ENCODE measurements around the gene ADAMTSL4. TPM values are rescaled to one million over a fixed set of nuclear protein-coding genes. Genes with fewer than 3 reads are reported as not detected.
A peak's percentile ranks its signal among the peaks of the same experiment; 100 is the strongest.

Gene ADAMTSL4
- total RNA-seq, 2 donors from 2014 or later, result 0.48 to 1.0 TPM

DNA sequence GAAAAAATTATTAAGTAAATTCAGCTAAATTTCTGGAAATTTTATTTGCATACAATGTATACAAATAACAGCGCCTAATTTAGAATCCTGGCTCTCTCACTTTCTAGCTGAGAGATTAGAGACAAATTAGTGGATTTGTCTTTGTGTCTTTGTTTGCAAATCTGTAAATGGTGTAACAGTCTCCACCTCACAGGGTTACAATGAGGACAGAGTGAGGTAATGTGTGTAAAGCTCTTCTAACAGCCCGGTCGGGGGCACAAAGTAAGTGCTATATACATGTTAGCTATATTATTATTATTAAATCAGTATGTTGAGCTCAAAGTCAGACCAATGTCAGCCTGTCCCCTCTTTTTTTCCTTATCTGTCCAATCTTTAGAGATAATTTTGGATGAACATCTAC is 5.0 kb upstream of the ADAMTSL4 start:
- Mint-ChIP-seq H3K27me3 (peaks cover 5 to 9% of the 10 kb centered on the region in 2 donors), H3K27ac (no peak overlapping the region), H3K4me3 (no peak overlapping the region), H3K9me3 (no peaks in the 10 kb centered on the region), H3K36me3 (no peaks in the 10 kb centered on the region), H3K4me1 (ENCODE audit: low read depth in 2 of 2) (peaks cover 5 to 6% of the 10 kb centered on the region in 2 donors)
- ATAC-seq (no peak), DNase-seq (ENCODE audit: low spot score) (peak; percentile 13)

DNA sequence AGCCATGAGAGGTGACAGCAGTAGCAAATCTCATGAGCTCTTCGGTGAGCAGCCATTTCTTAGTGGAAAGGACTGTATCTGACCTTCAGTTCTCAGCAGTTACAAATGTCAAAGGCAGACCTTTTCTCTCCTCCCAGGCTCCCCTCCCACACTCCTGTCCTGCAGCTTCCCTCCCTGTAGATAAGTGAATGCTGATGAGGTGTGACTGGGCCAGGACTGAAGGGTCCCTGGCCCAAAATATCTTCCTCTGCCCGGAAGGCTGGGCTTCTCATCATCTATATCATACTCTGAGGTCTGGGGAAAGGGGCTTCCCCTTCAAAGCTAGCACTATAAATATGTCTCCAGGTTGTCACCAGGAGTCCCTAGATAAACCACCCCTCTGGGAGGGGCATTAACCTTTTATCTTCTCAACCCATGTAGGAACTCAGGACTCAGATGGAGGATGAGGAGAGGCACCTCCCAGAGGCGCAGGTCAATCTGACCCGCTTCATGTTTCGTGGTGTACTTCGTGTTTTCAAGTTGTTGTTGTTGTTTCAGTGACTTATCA is 3.6 kb upstream of the ADAMTSL4 start:
- Mint-ChIP-seq H3K27ac (no peak overlapping the region), H3K27me3 (peaks cover 5 to 13% of the 10 kb centered on the region in 2 donors), H3K36me3 (no peaks in the 10 kb centered on the region), H3K9me3 (no peaks in the 10 kb centered on the region), H3K4me1 (ENCODE audit: low read depth in 2 of 2) (peaks cover 9% of the 10 kb centered on the region in 2 donors), H3K4me3 (no peak overlapping the region)
- ATAC-seq (no peak), DNase-seq (ENCODE audit: low spot score) (no peak)

DNA sequence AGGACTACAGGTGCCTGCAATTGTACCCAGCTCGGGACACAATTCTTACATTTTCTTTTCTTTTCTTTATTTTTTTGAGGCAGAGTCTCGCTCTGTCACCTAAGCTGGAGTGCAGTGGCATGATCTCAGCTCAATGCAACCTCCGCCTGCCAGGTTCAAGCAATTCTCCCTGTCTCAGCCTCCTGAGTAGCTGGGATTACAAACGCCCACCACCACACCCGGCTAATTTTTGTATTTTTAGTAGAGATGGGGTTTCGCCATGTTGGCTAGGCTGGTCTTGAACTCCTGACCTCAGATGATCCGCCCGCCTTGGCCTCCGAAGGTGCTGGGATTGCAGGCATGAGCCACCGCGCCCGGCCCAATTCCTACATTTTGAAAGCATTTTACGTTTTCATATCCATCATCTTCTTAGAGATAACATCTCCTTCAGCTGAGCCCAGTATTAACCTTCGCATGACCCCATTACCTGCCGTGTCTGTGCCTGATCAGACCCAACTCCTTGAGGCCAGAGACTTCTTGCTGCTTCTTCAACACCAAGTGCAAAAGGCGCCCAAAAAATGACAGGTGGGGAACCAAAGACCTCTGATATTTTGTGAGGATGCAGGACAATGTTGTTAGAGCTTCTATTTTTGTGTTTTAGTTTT is 2.8 kb upstream of the ADAMTSL4 start:
- Mint-ChIP-seq H3K27me3 (peaks cover 5 to 17% of the 10 kb centered on the region in 2 donors), H3K27ac (no peak overlapping the region), H3K9me3 (no peaks in the 10 kb centered on the region), H3K36me3 (no peaks in the 10 kb centered on the region), H3K4me1 (ENCODE audit: low read depth in 2 of 2) (peaks cover 13 to 15% of the 10 kb centered on the region in 2 donors), H3K4me3 (no peak overlapping the region)
- no peak for ATAC-seq
- peak; percentile 2 for DNase-seq (ENCODE audit: low spot score)

GRCh38 chr1:150548324-150548631 is 930 bp upstream of the ADAMTSL4 start:
- Mint-ChIP-seq H3K4me1 (ENCODE audit: low read depth in 2 of 2) (peaks cover 23 to 24% of the 10 kb centered on the region in 2 donors), H3K36me3 (no peaks in the 10 kb centered on the region), H3K9me3 (no peaks in the 10 kb centered on the region), H3K27ac (no peak overlapping the region), H3K4me3 (peak overlapping the region; percentile 87), H3K27me3 (peaks cover 5 to 17% of the 10 kb centered on the region in 2 donors)
- ATAC-seq, result no peak
- DNase-seq (ENCODE audit: low spot score), result no peak

DNA sequence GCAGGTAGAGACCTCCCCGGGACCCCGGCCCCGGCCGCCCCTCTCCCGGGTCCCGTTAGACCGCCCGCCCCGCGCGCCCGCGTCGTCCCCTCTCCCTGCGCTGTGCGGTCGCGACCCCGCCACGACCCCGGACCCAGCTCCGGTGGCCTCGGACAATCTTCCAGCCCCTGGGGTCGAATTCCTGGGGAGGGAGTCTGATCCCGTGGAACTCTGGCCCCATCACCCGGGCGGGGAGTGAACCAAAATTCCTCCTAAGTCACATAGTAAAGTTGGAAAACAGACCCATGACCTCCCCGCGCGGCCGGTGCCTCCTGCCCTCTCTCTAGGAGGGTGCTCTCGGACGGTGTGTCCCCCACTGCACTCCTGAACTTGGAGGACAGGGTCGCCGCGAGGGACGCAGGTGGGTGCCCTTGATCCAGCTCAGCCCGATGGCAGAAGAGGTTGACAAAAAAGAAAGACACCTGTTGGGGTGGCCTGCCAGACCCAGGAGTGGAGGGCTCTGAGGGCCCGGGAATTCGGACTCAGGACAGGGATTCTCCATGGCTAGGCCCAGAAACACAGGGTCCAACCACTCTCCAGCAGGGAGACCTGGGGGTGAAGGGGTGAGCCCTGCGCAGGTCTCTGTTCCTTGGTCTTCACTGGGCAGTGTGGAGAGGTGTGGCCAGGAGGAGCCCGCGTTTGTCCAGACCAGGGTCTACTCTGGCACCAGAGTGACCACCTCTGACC is 451 bp downstream of the ADAMTSL4 start:
- ATAC-seq (no peak), DNase-seq (ENCODE audit: low spot score) (peak; percentile 56)
- Mint-ChIP-seq H3K4me3 (peak overlapping the region; percentile 81), H3K4me1 (ENCODE audit: low read depth in 2 of 2) (peaks cover 23 to 24% of the 10 kb centered on the region in 2 donors), H3K27me3 (peaks cover 0 to 13% of the 10 kb centered on the region in 2 donors), H3K9me3 (no peaks in the 10 kb centered on the region), H3K36me3 (no peaks in the 10 kb centered on the region), H3K27ac (no peak overlapping the region)

DNA sequence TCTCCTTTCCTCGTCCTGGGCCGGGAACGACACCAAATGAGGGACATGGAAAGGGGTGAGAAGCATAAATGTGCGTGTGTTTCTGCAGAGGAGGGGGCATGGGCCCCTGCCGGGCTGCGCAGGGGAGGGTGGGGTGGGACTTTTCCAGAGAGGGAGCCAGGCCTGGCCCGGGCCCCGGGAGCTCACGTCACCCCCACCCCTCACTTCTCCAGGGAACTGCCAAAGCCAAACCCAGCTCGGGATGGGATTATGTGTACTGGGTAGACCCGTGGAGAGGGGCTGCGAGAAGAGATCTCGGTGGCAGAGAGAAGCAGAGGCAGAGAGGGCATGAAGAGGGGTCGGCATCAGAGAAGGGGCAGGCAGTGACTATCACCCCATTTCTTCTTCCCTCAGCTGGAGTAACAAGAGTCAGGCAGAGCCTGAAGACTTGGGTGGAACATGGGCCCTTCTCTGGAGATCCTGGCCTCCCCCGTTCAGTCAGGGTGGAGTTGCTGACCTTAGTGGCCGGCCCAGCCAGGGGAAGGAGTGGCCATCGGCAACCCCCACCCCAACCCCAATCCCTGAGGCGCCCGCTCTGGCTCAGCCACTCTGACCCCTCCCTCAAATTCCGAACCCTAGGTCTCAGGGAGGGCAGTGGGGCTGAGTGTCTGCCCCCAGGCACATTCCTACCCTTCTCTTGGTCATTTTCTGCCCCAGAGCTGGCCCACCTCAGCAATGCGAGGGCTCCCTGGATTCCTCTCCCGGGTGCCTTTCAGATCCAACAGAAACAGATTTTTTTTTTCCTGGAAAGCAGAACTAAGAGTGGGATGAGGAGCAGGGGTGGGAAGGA is 1.2 kb downstream of the ADAMTSL4 start:
- peaks cover 0 to 11% of the 10 kb centered on the region in 2 donors for H3K27me3 Mint-ChIP-seq
- DNase-seq (ENCODE audit: low spot score), result peak; percentile 51
- H3K4me3 Mint-ChIP-seq, result peak overlapping the region; percentile 13
- ATAC-seq, result no peak
- H3K27ac Mint-ChIP-seq, result peak overlapping the region in 1 of 2 donors; percentile 82
- peaks cover 24 to 25% of the 10 kb centered on the region in 2 donors for H3K4me1 Mint-ChIP-seq (ENCODE audit: low read depth in 2 of 2)
- no peaks in the 10 kb centered on the region for H3K9me3 Mint-ChIP-seq
- H3K36me3 Mint-ChIP-seq, result no peaks in the 10 kb centered on the region

DNA sequence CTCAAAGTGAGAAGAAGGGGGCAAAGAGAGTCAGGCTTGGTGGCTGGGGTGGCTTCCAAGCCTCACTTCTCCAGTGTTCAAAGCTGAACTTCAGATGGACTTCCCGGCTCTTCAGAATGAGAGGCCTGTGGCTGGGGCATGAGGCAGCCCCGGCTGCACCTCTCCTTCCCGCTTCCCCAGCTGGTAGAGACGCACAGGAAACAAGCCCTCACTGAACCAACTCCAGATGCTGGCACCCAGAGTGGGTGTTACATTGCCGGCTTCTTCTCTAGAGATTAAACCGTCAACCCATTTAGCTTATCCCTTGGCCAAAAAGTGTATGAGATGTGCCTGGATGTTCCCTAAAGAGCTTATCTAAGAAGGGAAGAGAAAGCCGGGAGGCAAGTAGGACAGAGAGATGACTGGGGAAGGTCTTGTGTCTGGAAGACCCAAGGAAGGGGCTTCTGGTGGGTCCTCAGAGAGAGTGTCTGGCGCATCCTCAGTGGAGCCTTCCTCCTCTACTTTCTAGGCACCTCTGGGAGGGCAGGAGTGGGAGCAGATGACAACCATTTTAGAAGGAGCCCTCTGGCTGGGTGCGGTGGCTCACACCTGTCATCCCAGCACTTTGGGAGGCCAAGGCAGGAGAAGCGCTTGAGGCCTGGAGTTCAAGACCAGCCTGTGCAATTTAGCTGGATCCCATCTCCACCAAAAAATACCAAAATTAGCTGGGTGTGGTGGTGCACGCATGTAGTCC is 2.0 kb downstream of the ADAMTSL4 start:
- DNase-seq (ENCODE audit: low spot score) (peak; percentile 53), ATAC-seq (no peak)
- H3K4me1 Mint-ChIP-seq (ENCODE audit: low read depth in 2 of 2), result peaks cover 24 to 27% of the 10 kb centered on the region in 2 donors
- peak overlapping the region; percentile 13 for H3K4me3 Mint-ChIP-seq
- H3K36me3 Mint-ChIP-seq, result no peaks in the 10 kb centered on the region
- peak overlapping the region in 1 of 2 donors; percentile 82 for H3K27ac Mint-ChIP-seq
- H3K9me3 Mint-ChIP-seq, result no peaks in the 10 kb centered on the region
- peaks cover 0 to 7% of the 10 kb centered on the region in 2 donors for H3K27me3 Mint-ChIP-seq

DNA sequence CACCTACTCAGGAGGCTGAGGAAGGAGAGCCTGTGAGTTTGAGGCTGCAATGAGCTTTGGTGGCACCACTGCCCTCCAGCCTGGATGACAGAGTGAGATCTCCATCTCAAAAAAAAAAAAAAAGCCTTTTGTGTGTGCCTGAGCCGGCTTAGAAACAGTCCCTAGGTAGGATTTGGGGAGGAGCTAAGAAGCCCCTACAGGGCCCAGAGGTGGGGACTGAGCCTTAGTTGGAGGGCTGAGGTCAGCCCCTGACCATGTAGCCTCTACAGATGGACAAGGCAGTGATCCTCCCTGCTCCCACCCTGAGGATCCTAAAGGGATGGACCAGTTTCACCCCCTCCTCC is 2.5 kb downstream of the ADAMTSL4 start:
- H3K36me3 Mint-ChIP-seq, result no peaks in the 10 kb centered on the region

DNA sequence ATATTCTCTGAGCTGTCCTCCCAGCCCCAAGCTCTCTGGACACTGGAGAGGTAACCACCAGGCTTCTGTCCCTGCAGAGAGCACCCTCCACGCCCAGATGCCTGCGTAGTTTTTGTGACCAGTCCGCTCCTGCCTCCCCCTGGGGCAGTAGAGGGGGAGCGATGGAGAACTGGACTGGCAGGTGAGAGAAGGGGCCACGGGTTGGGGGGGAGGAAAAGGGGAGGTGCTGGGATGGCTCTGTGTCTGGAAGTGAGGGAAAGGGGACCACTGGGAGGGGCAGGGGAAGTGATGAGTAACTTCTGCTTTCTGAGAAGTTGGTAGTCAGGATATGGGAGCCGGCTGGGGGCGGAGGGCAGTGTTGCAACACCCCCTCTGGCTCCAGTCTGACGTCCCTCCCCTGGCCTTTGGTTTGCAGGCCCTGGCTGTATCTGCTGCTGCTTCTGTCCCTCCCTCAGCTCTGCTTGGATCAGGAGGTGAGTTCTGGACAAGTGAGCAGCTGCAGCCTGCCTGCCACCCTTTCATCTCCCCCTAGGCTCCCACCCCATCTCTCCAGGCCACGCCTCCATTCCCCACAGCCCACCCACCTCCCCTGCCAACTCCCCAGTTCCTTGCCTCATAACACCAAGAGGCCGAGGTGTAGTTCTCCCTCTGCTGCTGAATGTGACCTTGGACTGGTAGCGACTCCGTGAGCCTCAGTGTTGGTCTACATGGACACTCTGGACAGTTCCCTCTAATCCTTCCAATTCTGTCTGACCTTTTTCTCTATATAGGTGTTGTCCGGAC is 3.1 kb downstream of the ADAMTSL4 start:
- Mint-ChIP-seq H3K27me3 (peaks cover 0 to 7% of the 10 kb centered on the region in 2 donors), H3K27ac (peak overlapping the region; percentile 21 to 82), H3K4me3 (peak overlapping the region; percentile 59), H3K36me3 (no peaks in the 10 kb centered on the region), H3K9me3 (no peaks in the 10 kb centered on the region), H3K4me1 (ENCODE audit: low read depth in 2 of 2) (peaks cover 24 to 27% of the 10 kb centered on the region in 2 donors)
- peak; percentile 66 for DNase-seq (ENCODE audit: low spot score)
- ATAC-seq, result peak; percentile 61 to 73

More for the DNA sequence above, 2.5 kb downstream of the ADAMTSL4 start:
- H3K9me3 Mint-ChIP-seq, result no peaks in the 10 kb centered on the region
- ATAC-seq, result peak in 1 of 2 donors; percentile 1
- H3K27ac Mint-ChIP-seq, result peak overlapping the region; percentile 21 to 82
- H3K4me3 Mint-ChIP-seq, result peak overlapping the region; percentile 59
- DNase-seq (ENCODE audit: low spot score), result no peak
- peaks cover 0 to 7% of the 10 kb centered on the region in 2 donors for H3K27me3 Mint-ChIP-seq
- peaks cover 24 to 27% of the 10 kb centered on the region in 2 donors for H3K4me1 Mint-ChIP-seq (ENCODE audit: low read depth in 2 of 2)

- ATAC-seq (no peak), DNase-seq (ENCODE audit: low spot score) (peak; percentile 20)
- Mint-ChIP-seq H3K4me3 (peak overlapping the region; percentile 59), H3K27ac (peak overlapping the region; percentile 21 to 82), H3K27me3 (peaks cover 0 to 7% of the 10 kb centered on the region in 2 donors), H3K9me3 (no peaks in the 10 kb centered on the region), H3K4me1 (ENCODE audit: low read depth in 2 of 2) (peaks cover 24 to 27% of the 10 kb centered on the region in 2 donors), H3K36me3 (no peaks in the 10 kb centered on the region)
These were observed 3.7 kb downstream of the ADAMTSL4 start for GRCh38 chr1:150552911-150553289.

DNA sequence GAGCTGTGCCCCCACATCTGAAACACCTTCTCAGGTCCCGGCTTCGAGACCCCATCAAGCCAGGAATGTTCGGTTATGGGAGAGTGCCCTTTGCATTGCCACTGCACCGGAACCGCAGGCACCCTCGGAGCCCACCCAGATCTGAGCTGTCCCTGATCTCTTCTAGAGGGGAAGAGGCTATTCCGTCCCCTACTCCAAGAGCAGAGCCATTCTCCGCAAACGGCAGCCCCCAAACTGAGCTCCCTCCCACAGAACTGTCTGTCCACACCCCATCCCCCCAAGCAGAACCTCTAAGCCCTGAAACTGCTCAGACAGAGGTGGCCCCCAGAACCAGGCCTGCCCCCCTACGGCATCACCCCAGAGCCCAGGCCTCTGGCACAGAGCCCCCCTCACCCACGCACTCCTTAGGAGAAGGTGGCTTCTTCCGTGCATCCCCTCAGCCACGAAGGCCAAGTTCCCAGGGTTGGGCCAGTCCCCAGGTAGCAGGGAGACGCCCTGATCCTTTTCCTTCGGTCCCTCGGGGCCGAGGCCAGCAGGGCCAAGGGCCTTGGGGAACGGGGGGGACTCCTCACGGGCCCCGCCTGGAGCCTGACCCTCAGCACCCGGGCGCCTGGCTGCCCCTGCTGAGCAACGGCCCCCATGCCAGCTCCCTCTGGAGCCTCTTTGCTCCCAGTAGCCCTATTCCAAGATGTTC is 4.3 kb downstream of the ADAMTSL4 start:
- Mint-ChIP-seq H3K27me3 (peaks cover 0 to 7% of the 10 kb centered on the region in 2 donors), H3K4me1 (ENCODE audit: low read depth in 2 of 2) (peaks cover 21 to 24% of the 10 kb centered on the region in 2 donors), H3K27ac (peak overlapping the region in 1 of 2 donors; percentile 82), H3K4me3 (no peak overlapping the region), H3K36me3 (no peaks in the 10 kb centered on the region), H3K9me3 (no peaks in the 10 kb centered on the region)
- ATAC-seq (no peak), DNase-seq (ENCODE audit: low spot score) (peak; percentile 58)

GRCh38 chr1:150554086-150554452 is 4.9 kb downstream of the ADAMTSL4 start:
- no peak overlapping the region for H3K27ac Mint-ChIP-seq
- H3K36me3 Mint-ChIP-seq, result no peaks in the 10 kb centered on the region
- peaks cover 19 to 23% of the 10 kb centered on the region in 2 donors for H3K4me1 Mint-ChIP-seq (ENCODE audit: low read depth in 2 of 2)
- ATAC-seq, result no peak
- peaks cover 0 to 7% of the 10 kb centered on the region in 2 donors for H3K27me3 Mint-ChIP-seq
- no peaks in the 10 kb centered on the region for H3K9me3 Mint-ChIP-seq
- H3K4me3 Mint-ChIP-seq, result no peak overlapping the region
- DNase-seq (ENCODE audit: low spot score), result no peak

Data from natural killer cell treated with Interleukin-12 subunit alpha and Interleukin-12 subunit beta and Interleukin-15 and Interleukin-18, amount 100 ng/mL, for 72 hours (primary cell).